HEK293T (cell line): ENCODE results near the gene KRTAP10-7.
"Not testable (repeated sequence)": the region's sequence is repeated elsewhere in the genome, so short reads cannot be mapped to it uniquely, and the experiment has no call there.

Source experiments
- CTCF ChIA-PET: fragments of 350-600 bp; formaldehyde crosslinking; extraction: SDS; loops from one replicate; lab custom pipeline; 2021; ENCODE audit warnings: antibody characterized with exemption, inconsistent platforms; lab: Yijun Ruan, JAX
- POLR2A ChIA-PET: fragments of 350-600 bp; formaldehyde crosslinking; extraction: SDS; loops from one replicate; lab custom pipeline; 2020; ENCODE audit warnings: antibody characterized with exemption, inconsistent platforms; lab: Yijun Ruan, JAX
- DNase-seq: peaks from one replicate; pipeline ENCODE4 v3.0.0; 2012; ENCODE audit warnings: mixed read lengths; ENCODE audit errors: extremely low spot score
- ARNT ChIP-seq: fragments of 450-650 bp; IDR thresholded peaks from 2 replicates; pipeline ENCODE4 v1.6.1; 2017; ENCODE audit warnings: mild to moderate bottlenecking
- BHLHE40 ChIP-seq: fragments of 450-650 bp; IDR thresholded peaks from 2 replicates; pipeline ENCODE4 v1.6.1; 2016; ENCODE audit warnings: mild to moderate bottlenecking, moderate library complexity, borderline replicate concordance
- CTBP1 ChIP-seq: fragments of 450-650 bp; IDR thresholded peaks from 2 replicates; pipeline ENCODE4 v1.6.1; 2016; ENCODE audit warnings: borderline replicate concordance
- ELF4 ChIP-seq: fragments of 450-650 bp; IDR thresholded peaks from 2 replicates; pipeline ENCODE4 v1.6.1; 2017; ENCODE audit warnings: antibody characterized with exemption
- FOXA1 ChIP-seq: fragments of 450-650 bp; IDR thresholded peaks from 2 replicates; pipeline ENCODE4 v1.6.1; 2016; ENCODE audit warnings: mild to moderate bottlenecking
- FOXK2 ChIP-seq: fragments of 450-650 bp; IDR thresholded peaks from 2 replicates; pipeline ENCODE4 v1.6.1; 2016; ENCODE audit warnings: mild to moderate bottlenecking
- FOXM1 ChIP-seq: fragments of 450-650 bp; IDR thresholded peaks from 2 replicates; pipeline ENCODE4 v1.6.1; 2017; ENCODE audit warnings: mild to moderate bottlenecking, borderline replicate concordance
- HDGF ChIP-seq: fragments of 450-650 bp; IDR thresholded peaks from 2 replicates; pipeline ENCODE4 v1.6.1; 2017; ENCODE audit warnings: antibody characterized with exemption, borderline replicate concordance
- L3MBTL2 ChIP-seq: fragments of 450-650 bp; conservative IDR thresholded peaks from 2 replicates; pipeline ENCODE4 v1.6.1; 2016; ENCODE audit warnings: mild to moderate bottlenecking
- LEF1 ChIP-seq: fragments of 450-650 bp; IDR thresholded peaks from 2 replicates; pipeline ENCODE4 v1.6.1; 2017; ENCODE audit warnings: mild to moderate bottlenecking, borderline replicate concordance
- NFRKB ChIP-seq: fragments of 450-650 bp; IDR thresholded peaks from 2 replicates; pipeline ENCODE4 v1.6.1; 2016; ENCODE audit warnings: mild to moderate bottlenecking, moderate library complexity
- PKNOX1 ChIP-seq: fragments of 450-650 bp; IDR thresholded peaks from 2 replicates; pipeline ENCODE4 v1.6.1; 2016
- SP1 ChIP-seq: fragments of 450-650 bp; IDR thresholded peaks from 2 replicates; pipeline ENCODE4 v1.6.1; 2017
- SUZ12 ChIP-seq: fragments of 450-650 bp; IDR thresholded peaks from 2 replicates; pipeline ENCODE4 v1.6.1; 2016; ENCODE audit warnings: mild to moderate bottlenecking
- TARDBP ChIP-seq: fragments of 450-650 bp; IDR thresholded peaks from 2 replicates; pipeline ENCODE4 v1.6.1; 2016
- ZNF384 ChIP-seq: fragments of 450-650 bp; IDR thresholded peaks from 2 replicates; pipeline ENCODE4 v1.6.1; 2016

Gene KRTAP10-7

GRCh38 chr21:44636209-44637017, 36.0 kb downstream of the KRTAP10-7 start:
- POLR2A ChIA-PET, result no interaction called here
- CTCF ChIA-PET, result interaction anchor here (0.6 kb wide), 1 partner anchor 33 kb away, joined by 4 read pairs; no protein-coding TSS in a partner anchor
- TF ChIP-seq HDGF (no peak), ARNT (no peak), BHLHE40 (no peak)
- DNase-seq, result no peak

DNA sequence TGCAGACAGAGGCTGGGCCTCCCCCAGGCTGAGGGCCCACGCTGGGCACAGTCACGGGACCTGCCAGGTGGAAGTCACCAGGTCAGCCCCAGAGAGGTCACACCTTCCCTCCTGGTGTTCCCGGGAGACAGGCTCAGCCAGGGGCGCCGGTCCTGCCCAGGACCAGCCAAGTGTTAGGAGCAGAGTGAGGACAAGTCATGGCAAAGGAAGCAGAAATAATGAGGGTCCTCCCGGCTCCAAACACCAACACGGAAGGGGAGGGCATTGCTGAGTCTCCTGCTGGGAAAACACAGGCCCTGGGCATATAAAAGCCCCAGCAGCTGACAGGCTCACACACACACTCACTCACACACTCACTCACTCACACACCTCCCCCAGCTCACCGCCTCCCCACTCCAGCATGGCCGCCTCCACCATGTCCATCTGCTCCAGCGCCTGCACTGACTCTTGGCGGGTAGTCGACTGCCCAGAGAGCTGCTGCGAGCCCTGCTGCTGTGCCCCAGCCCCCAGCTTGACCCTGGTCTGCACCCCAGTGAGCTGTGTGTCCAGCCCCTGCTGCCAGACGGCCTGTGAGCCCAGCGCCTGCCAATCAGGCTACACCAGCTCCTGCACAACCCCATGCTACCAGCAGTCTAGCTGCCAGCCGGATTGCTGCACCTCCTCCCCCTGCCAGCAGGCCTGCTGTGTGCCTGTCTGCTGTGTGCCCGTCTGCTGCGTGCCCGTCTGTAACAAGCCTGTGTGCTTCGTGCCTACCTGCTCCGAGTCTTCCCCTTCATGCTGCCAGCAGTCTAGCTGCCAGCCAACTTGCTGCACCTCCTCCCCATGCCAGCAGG, 36.8 kb downstream of the KRTAP10-7 start, which contains the start of gene KRTAP10-10:
KRTAP10-10 (plus strand) TSS at position 339 of the 833 bp plus-strand sequence; CDS start at position 401, 62 bp downstream.
- TF ChIP-seq CTBP1, result no peak
- TF ChIP-seq ELF4, result no peak
- TF ChIP-seq LEF1, result no peak
- TF ChIP-seq TARDBP, result no peak
- TF ChIP-seq FOXK2, result no peak
- no peak for TF ChIP-seq SUZ12
- no peak for TF ChIP-seq PKNOX1
- POLR2A ChIA-PET, result no interaction called here
- DNase-seq, result no peak
- CTCF ChIA-PET, result interaction anchor here (0.6 kb wide), 1 partner anchor 34 kb away, joined by 4 read pairs; no protein-coding TSS in a partner anchor

- CTCF ChIA-PET, POLR2A ChIA-PET, DNase-seq: not testable (repeated sequence)
These were observed 37.5 kb downstream of the KRTAP10-7 start for GRCh38 chr21:44637851-44638348.

- POLR2A ChIA-PET, DNase-seq, CTCF ChIA-PET: not testable (repeated sequence)
These were observed 38.3 kb downstream of the KRTAP10-7 start for GRCh38 chr21:44638506-44639330.

GRCh38 chr21:44639331-44639655, 38.9 kb downstream of the KRTAP10-7 start:
- DNase-seq, result no peak
- TF ChIP-seq ZNF384, result no peak
- TF ChIP-seq L3MBTL2, result no peak
- no peak for TF ChIP-seq NFRKB
- TF ChIP-seq TARDBP, result no peak
- TF ChIP-seq HDGF, result no peak
- no peak for TF ChIP-seq FOXM1
- no peak for TF ChIP-seq ELF4
- TF ChIP-seq SUZ12, result no peak
- TF ChIP-seq FOXA1, result no peak
- no peak for TF ChIP-seq CTBP1
- TF ChIP-seq FOXK2, result no peak
- TF ChIP-seq ARNT, result no peak
- TF ChIP-seq SP1, result no peak
- no peak for TF ChIP-seq LEF1
- no peak for TF ChIP-seq BHLHE40
- ChIA-PET POLR2A (no interaction called here), CTCF (no interaction called here)

- no peak for DNase-seq
- POLR2A ChIA-PET, result no interaction called here
- TF ChIP-seq TARDBP (no peak), FOXK2 (no peak), LEF1 (no peak), HDGF (no peak), SUZ12 (no peak), PKNOX1 (no peak), SP1 (no peak), FOXA1 (no peak), ELF4 (no peak), L3MBTL2 (no peak), ARNT (no peak), ZNF384 (no peak), CTBP1 (no peak), NFRKB (no peak), FOXM1 (no peak), BHLHE40 (no peak)
- CTCF ChIA-PET, result no interaction called here
These were observed 40.4 kb downstream of the KRTAP10-7 start for GRCh38 chr21:44640761-44641160.
